Measurements from ENCODE around the gene NUAK1.

NUAK1 gene

GRCh38 chr12:106119301-106119700, 19.5 kb downstream of the NUAK1 start:
- peaks cover 2% of the 10 kb centered on the region for H3K27me3 ChIP-seq (ENCODE audit: insufficient read depth, poor library complexity, severe bottlenecking)
- H3K27ac ChIP-seq (replicated peaks), result no peak overlapping the region
- no peak for DNase-seq (ENCODE audit: low read depth in 1 of 2, low spot score in 1 of 2)
- H3K4me3 ChIP-seq (replicated peaks; ENCODE audit: insufficient read depth, low read length), result no peak overlapping the region
- TF ChIP-seq REST (IDR thresholded peaks at IDR 0.05; ENCODE audit: insufficient replicate concordance, low read depth) (no peak), POLR2AphosphoS5 (IDR thresholded peaks at IDR 0.05; ENCODE audit: low read depth) (no peak), CTCF (IDR thresholded peaks at IDR 0.05; ENCODE audit: insufficient read depth, low read length) (no peak), SPI1 (IDR thresholded peaks at IDR 0.05; ENCODE audit: borderline replicate concordance, low read depth) (no peak), GABPA (IDR thresholded peaks at IDR 0.05; ENCODE audit: low read depth) (no peak)

GRCh38 chr12:106118381-106119130, 20.2 kb downstream of the NUAK1 start:
- DNase-seq (ENCODE audit: low read depth in 1 of 2, low spot score in 1 of 2), result no peak
- no peak overlapping the region for H3K27ac ChIP-seq (replicated peaks)
- H3K4me3 ChIP-seq (replicated peaks; ENCODE audit: insufficient read depth, low read length), result no peak overlapping the region
- H3K27me3 ChIP-seq (ENCODE audit: insufficient read depth, poor library complexity, severe bottlenecking), result peaks cover 2% of the 10 kb centered on the region
- no peak for TF ChIP-seq POLR2AphosphoS5 (IDR thresholded peaks at IDR 0.05; ENCODE audit: low read depth)
- no peak for TF ChIP-seq REST (IDR thresholded peaks at IDR 0.05; ENCODE audit: insufficient replicate concordance, low read depth)
- no peak for TF ChIP-seq CTCF (IDR thresholded peaks at IDR 0.05; ENCODE audit: insufficient read depth, low read length)
- no peak for TF ChIP-seq GABPA (IDR thresholded peaks at IDR 0.05; ENCODE audit: low read depth)

- TF ChIP-seq CTCF (IDR thresholded peaks at IDR 0.05; ENCODE audit: insufficient read depth, low read length), result no peak
- TF ChIP-seq GABPA (IDR thresholded peaks at IDR 0.05; ENCODE audit: low read depth), result no peak
- no peak for TF ChIP-seq REST (IDR thresholded peaks at IDR 0.05; ENCODE audit: insufficient replicate concordance, low read depth)
- no peak for TF ChIP-seq POLR2AphosphoS5 (IDR thresholded peaks at IDR 0.05; ENCODE audit: low read depth)
- TF ChIP-seq SPI1 (IDR thresholded peaks at IDR 0.05; ENCODE audit: borderline replicate concordance, low read depth), result no peak
- H3K27ac ChIP-seq (replicated peaks), result no peak overlapping the region
- H3K4me3 ChIP-seq (replicated peaks; ENCODE audit: insufficient read depth, low read length), result no peak overlapping the region
- DNase-seq (ENCODE audit: low read depth in 1 of 2, low spot score in 1 of 2), result no peak
- H3K27me3 ChIP-seq (ENCODE audit: insufficient read depth, poor library complexity, severe bottlenecking), result peaks cover 4% of the 10 kb centered on the region
These were observed 23.3 kb downstream of the NUAK1 start for GRCh38 chr12:106115440-106115839.
